ENCODE results near the gene MYCN. TPM values are rescaled to one million over a fixed set of nuclear protein-coding genes. Genes with fewer than 3 reads are reported as not detected.
A peak's percentile ranks its signal among the peaks of the same experiment; 100 is the strongest.

MYCN gene
- total RNA-seq, 4 donors from 2014 or later: 0.21 to 0.95 (median 0.33) TPM

DNA sequence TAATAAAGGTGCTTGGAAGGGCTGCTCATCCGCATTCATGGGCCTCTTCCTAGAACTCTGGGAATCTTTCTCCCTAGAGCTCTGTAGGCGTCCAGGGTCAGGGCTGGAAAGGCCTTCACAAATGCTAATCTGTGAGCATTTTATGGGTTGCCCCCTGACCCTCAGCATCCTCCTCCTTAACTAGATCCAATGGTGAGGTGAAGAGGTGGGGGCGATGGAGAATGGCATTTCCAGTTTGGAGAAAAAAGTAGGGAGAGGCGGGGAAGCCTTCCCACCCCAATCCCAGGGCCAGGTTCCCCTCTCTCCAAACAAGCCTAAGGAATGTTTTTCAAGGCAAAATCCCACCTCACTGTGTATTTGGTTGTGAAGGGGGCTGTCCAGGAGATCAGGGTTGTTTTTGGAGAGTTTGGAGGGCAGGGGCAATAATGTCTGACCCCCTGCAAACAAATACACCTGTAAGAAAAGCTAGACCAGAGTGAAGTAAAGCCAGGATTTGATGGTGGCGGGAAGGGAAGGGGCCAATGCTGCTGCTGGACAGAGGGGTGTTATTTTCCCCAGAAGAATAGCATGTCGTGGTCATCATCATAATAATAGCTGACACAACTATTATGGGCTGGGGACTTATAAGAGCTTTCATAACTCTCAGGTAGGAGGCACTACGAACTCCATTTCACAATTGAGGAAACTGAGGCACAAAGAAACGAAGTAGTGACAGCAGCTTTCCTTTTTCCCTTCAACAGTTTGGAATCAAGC lies 1.4 kb upstream of the MYCN start:
- Histone ChIP-seq H3K4me3 (peak overlapping the region in 3 of 4 donors; percentile 46 to 68 (median 49)), H3K9me3 (no peaks in the 10 kb centered on the region), H3K27me3 (peaks cover 0 to 55% (median 12%) of the 10 kb centered on the region in 4 donors), H3K27ac (no peak overlapping the region), H3K4me1 (peaks cover 32 to 48% (median 39%) of the 10 kb centered on the region in 3 donors), H3K36me3 (no peaks in the 10 kb centered on the region)
- TF ChIP-seq POLR2A (IDR thresholded peaks at IDR 0.05): no peak
- TF ChIP-seq, protein P1, sequence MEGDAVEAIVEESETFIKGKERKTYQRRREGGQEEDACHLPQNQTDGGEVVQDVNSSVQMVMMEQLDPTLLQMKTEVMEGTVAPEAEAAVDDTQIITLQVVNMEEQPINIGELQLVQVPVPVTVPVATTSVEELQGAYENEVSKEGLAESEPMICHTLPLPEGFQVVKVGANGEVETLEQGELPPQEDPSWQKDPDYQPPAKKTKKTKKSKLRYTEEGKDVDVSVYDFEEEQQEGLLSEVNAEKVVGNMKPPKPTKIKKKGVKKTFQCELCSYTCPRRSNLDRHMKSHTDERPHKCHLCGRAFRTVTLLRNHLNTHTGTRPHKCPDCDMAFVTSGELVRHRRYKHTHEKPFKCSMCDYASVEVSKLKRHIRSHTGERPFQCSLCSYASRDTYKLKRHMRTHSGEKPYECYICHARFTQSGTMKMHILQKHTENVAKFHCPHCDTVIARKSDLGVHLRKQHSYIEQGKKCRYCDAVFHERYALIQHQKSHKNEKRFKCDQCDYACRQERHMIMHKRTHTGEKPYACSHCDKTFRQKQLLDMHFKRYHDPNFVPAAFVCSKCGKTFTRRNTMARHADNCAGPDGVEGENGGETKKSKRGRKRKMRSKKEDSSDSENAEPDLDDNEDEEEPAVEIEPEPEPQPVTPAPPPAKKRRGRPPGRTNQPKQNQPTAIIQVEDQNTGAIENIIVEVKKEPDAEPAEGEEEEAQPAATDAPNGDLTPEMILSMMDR (IDR thresholded peaks at IDR 0.05): no peak
- 63 to 65% methylated on average over 7 to 8 of the region's 8 CpGs for WGBS, 2 donors
- DNase-seq: no peak
- intact Hi-C loops (cut with DNase I): no loop called here

DNA sequence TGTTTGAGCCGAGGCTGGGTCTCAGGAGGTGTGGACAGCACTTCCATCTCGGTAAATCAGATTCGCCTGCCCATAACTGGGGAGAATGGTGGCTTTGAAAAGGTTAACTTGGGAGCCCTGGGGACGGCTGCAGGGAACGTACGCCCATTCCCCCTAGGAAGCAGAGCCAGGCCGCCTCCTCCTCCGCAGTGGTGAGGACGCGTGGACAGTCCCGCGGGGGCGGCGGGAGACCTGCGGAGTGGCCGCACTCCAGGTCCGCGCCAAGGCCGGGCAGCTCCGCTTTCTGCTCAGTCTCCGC lies 845 bp upstream of the MYCN start:
- 0 to 2% methylated on average over 2 to 14 of the region's 21 CpGs for WGBS, 2 donors

DNA sequence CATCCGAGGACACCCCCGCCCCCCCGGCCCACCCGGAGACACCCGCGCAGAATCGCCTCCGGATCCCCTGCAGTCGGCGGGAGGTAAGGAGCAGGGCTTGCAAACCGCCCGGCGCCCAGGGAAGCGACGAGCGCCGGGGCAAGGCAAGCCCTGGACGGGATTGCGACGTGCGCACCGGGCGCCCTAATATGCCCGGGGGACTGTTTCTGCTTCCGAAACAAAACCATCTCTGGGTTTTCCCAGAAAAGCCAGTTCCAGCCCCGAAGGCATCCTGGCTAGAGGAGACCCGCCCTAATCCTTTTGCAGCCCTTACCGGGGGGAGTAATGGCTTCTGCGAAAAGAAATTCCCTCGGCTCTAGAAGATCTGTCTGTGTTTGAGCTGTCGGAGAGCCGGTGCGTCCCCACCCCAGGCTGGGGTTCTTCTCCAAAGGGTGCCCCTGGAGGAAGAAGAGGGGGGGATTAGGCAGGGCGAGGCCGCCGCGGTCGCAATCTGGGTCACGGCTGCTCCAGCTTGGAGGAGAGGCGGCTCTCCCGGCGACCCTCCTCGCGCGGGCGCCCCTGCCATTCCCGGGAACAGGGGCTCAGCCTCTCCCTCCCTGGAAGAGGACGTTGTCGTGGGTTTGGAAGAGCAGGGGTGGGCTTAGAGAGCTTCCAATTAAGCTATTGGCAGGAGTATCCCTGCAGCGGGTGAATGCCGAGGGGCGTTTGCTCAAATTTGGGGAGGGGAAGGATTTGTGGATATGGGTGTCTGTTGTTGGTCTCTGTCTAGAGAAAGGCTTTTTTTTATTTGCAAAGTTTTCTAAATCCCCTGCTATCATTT lies 521 bp downstream of the MYCN start:
- Histone ChIP-seq H3K9me3 (no peaks in the 10 kb centered on the region), H3K4me3 (peak overlapping the region; percentile 20 to 68 (median 48)), H3K4me1 (peaks cover 32 to 50% (median 39%) of the 10 kb centered on the region in 3 donors), H3K27me3 (peaks cover 0 to 55% (median 12%) of the 10 kb centered on the region in 4 donors), H3K36me3 (no peaks in the 10 kb centered on the region), H3K27ac (no peak overlapping the region)
- TF ChIP-seq POLR2A (IDR thresholded peaks at IDR 0.05): no peak
- TF ChIP-seq, protein P1 (IDR thresholded peaks at IDR 0.05): no peak
- WGBS, 2 donors: 0 to 2% methylated on average over 11 to 12 of the region's 52 CpGs
- intact Hi-C loops (cut with DNase I): loop anchor here (10.0 kb wide), 3 partner anchors 296 to 564 kb away; no protein-coding TSS in a partner anchor
- no peak for DNase-seq

More for the DNA sequence above, 845 bp upstream of the MYCN start:
- TF ChIP-seq, protein P1 (IDR thresholded peaks at IDR 0.05): peak in 2 of 6 experiments; percentile 60 to 61
- TF ChIP-seq POLR2A (IDR thresholded peaks at IDR 0.05): no peak
- Histone ChIP-seq H3K36me3 (no peaks in the 10 kb centered on the region), H3K9me3 (no peaks in the 10 kb centered on the region), H3K27ac (no peak overlapping the region), H3K27me3 (peaks cover 0 to 55% (median 12%) of the 10 kb centered on the region in 4 donors), H3K4me3 (peak overlapping the region in 3 of 4 donors; percentile 46 to 68 (median 49)), H3K4me1 (peaks cover 32 to 50% (median 39%) of the 10 kb centered on the region in 3 donors)
- no peak for DNase-seq
- intact Hi-C loops (cut with DNase I): no loop called here

DNA sequence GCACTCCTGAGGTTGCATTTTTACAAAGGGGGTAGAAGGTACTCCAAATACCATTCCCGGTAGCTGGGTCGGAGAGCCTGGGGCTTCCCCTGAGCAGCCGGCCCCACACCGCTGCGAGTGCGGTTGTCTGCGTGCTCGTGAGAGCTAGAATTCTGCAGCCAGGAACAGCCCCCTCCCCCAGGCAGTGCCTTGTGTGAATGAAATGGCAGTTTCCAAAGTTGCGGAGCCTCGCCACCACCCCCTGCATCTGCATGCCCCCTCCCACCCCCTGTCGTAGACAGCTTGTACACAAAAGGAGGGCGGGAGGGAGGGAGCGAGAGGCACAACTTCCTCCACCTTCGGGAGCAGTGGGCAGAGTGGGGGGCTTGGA lies 1.1 kb downstream of the MYCN start:
- Histone ChIP-seq H3K27me3 (peaks cover 0 to 55% (median 12%) of the 10 kb centered on the region in 4 donors), H3K9me3 (no peaks in the 10 kb centered on the region), H3K27ac (no peak overlapping the region), H3K4me1 (peaks cover 32 to 50% (median 39%) of the 10 kb centered on the region in 3 donors), H3K36me3 (no peaks in the 10 kb centered on the region), H3K4me3 (peak overlapping the region; percentile 16 to 68 (median 48))
- DNase-seq: no peak
- WGBS, 2 donors: 0% methylated on average over 1 to 8 of the region's 14 CpGs
- intact Hi-C loops (cut with DNase I): loop anchor here (10.0 kb wide), 3 partner anchors 297 to 563 kb away; no protein-coding TSS in a partner anchor
- no peak for TF ChIP-seq POLR2A (IDR thresholded peaks at IDR 0.05)
- TF ChIP-seq, protein P1 (IDR thresholded peaks at IDR 0.05): no peak

Measured in esophagus squamous epithelium (tissue), 5 donors.